ENCODE data around the gene OSBPL8. TPM values are rescaled to one million over a fixed set of nuclear protein-coding genes. Genes with fewer than 3 reads are reported as not detected.

The OSBPL8 gene
- total RNA-seq, 4 donors from 2014 or later, result 25.6 to 46.0 (median 43.4) TPM

GRCh38 chr12:76310110-76310509, 249.5 kb downstream of the OSBPL8 start:
- intact Hi-C loops (cut with DNase I; ENCODE audit: low total_unique reads) (no loop called here), in situ Hi-C loops (cut with MboI; ENCODE audit: low sequenced_read_pairs in 4 of 4) (no loop called here)
- Histone ChIP-seq H3K27ac (no peak overlapping the region), H3K36me3 (no peaks in the 10 kb centered on the region), H3K4me1 (no peaks in the 10 kb centered on the region), H3K27me3 (no peaks in the 10 kb centered on the region), H3K9me3 (no peaks in the 10 kb centered on the region), H3K4me3 (no peak overlapping the region)
- no peak for DNase-seq
- no peak for ATAC-seq
- no peak for TF ChIP-seq POLR2A (IDR thresholded peaks at IDR 0.05)
- TF ChIP-seq CTCF (IDR thresholded peaks at IDR 0.05 in 4 of 5, conservative IDR thresholded peaks at IDR 0.05 in 1 of 5), result no peak

GRCh38 chr12:76308866-76309265, 250.7 kb downstream of the OSBPL8 start:
- no peak overlapping the region for H3K27ac ChIP-seq
- no peaks in the 10 kb centered on the region for H3K27me3 ChIP-seq
- no peak for ATAC-seq
- intact Hi-C loops (cut with DNase I; ENCODE audit: low total_unique reads), result no loop called here
- H3K4me3 ChIP-seq, result no peak overlapping the region
- no peaks in the 10 kb centered on the region for H3K4me1 ChIP-seq
- H3K9me3 ChIP-seq, result no peaks in the 10 kb centered on the region
- TF ChIP-seq CTCF (IDR thresholded peaks at IDR 0.05 in 4 of 5, conservative IDR thresholded peaks at IDR 0.05 in 1 of 5), result no peak
- no peak for TF ChIP-seq POLR2A (IDR thresholded peaks at IDR 0.05)
- no peak for DNase-seq
- no peaks in the 10 kb centered on the region for H3K36me3 ChIP-seq
- in situ Hi-C loops (cut with MboI; ENCODE audit: low sequenced_read_pairs in 4 of 4), result no loop called here

- no peak overlapping the region for H3K4me3 ChIP-seq
- no peaks in the 10 kb centered on the region for H3K27me3 ChIP-seq
- ATAC-seq, result no peak
- in situ Hi-C loops (cut with MboI; ENCODE audit: low sequenced_read_pairs in 4 of 4) (no loop called here), intact Hi-C loops (cut with DNase I; ENCODE audit: low total_unique reads) (no loop called here)
- no peaks in the 10 kb centered on the region for H3K9me3 ChIP-seq
- TF ChIP-seq CTCF (IDR thresholded peaks at IDR 0.05 in 4 of 5, conservative IDR thresholded peaks at IDR 0.05 in 1 of 5) (no peak), POLR2A (IDR thresholded peaks at IDR 0.05) (no peak)
- no peaks in the 10 kb centered on the region for H3K36me3 ChIP-seq
- H3K4me1 ChIP-seq, result no peaks in the 10 kb centered on the region
- H3K27ac ChIP-seq, result no peak overlapping the region
- no peak for DNase-seq
Observed at GRCh38 chr12:76307083-76307482, 252.5 kb downstream of the OSBPL8 start.

- DNase-seq, result no peak
- Histone ChIP-seq H3K4me3 (no peak overlapping the region), H3K27me3 (no peaks in the 10 kb centered on the region), H3K36me3 (no peaks in the 10 kb centered on the region), H3K27ac (no peak overlapping the region), H3K9me3 (no peaks in the 10 kb centered on the region), H3K4me1 (no peaks in the 10 kb centered on the region)
- intact Hi-C loops (cut with DNase I; ENCODE audit: low total_unique reads), result no loop called here
- ATAC-seq, result no peak
- TF ChIP-seq CTCF (IDR thresholded peaks at IDR 0.05 in 4 of 5, conservative IDR thresholded peaks at IDR 0.05 in 1 of 5) (no peak), POLR2A (IDR thresholded peaks at IDR 0.05) (no peak)
- in situ Hi-C loops (cut with MboI; ENCODE audit: low sequenced_read_pairs in 4 of 4), result no loop called here
Observed at GRCh38 chr12:76303989-76304460, 255.5 kb downstream of the OSBPL8 start.

GRCh38 chr12:76303365-76303764, 256.2 kb downstream of the OSBPL8 start:
- H3K27me3 ChIP-seq, result no peaks in the 10 kb centered on the region
- in situ Hi-C loops (cut with MboI; ENCODE audit: low sequenced_read_pairs in 4 of 4) (no loop called here), intact Hi-C loops (cut with DNase I; ENCODE audit: low total_unique reads) (no loop called here)
- H3K36me3 ChIP-seq, result no peaks in the 10 kb centered on the region
- TF ChIP-seq CTCF (IDR thresholded peaks at IDR 0.05 in 4 of 5, conservative IDR thresholded peaks at IDR 0.05 in 1 of 5) (no peak), POLR2A (IDR thresholded peaks at IDR 0.05) (no peak)
- no peak overlapping the region for H3K27ac ChIP-seq
- H3K4me1 ChIP-seq, result no peaks in the 10 kb centered on the region
- no peak for DNase-seq
- H3K4me3 ChIP-seq, result no peak overlapping the region
- ATAC-seq, result peak in 1 of 2 donors; percentile 19
- H3K9me3 ChIP-seq, result no peaks in the 10 kb centered on the region
